HepG2 (cell line): ENCODE results near the gene RAPSN.

Source experiments
- EZH2 ChIP-seq: conservative IDR thresholded peaks from 2 replicates; pipeline ENCODE4 v1.6.1; 2012; ENCODE audit warnings: mild to moderate bottlenecking, low read depth, low read length, moderate library complexity
- FOXK2 ChIP-seq: fragments of 450-650 bp; IDR thresholded peaks from 2 replicates; pipeline ENCODE4 v1.6.1; 2016
- HDAC2 ChIP-seq: sonication (generic); formaldehyde crosslinking; IDR thresholded peaks from 2 replicates; pipeline ENCODE4 v1.4.0; 2020; ENCODE audit warnings: missing genetic modification reagents
- HOXD1 ChIP-seq: sonication (generic); formaldehyde crosslinking; IDR thresholded peaks from 2 replicates; pipeline ENCODE4 v1.5.0; 2020; ENCODE audit warnings: missing genetic modification reagents
- KDM1A ChIP-seq: IDR thresholded peaks from 2 replicates; pipeline ENCODE4 v1.6.1; 2016; ENCODE audit warnings: missing compliant biosample characterization
- POLR2A ChIP-seq, 2 experiments: IDR thresholded peaks; 2 replicates each; pipeline ENCODE4 v1.6.1; 2011; ENCODE audit warnings: low read depth in 2 of 2, low read length in 2 of 2, mild to moderate bottlenecking in 1 of 2, moderate library complexity in 1 of 2; ENCODE audit not compliant: insufficient read depth in 1 of 2
- TFE3 ChIP-seq: IDR thresholded peaks from 2 replicates; pipeline ENCODE4 v1.6.1; 2016
- ZBTB49 ChIP-seq: sonication (generic); formaldehyde crosslinking; IDR thresholded peaks from 2 replicates; pipeline ENCODE4 v1.4.0; 2020; ENCODE audit warnings: missing genetic modification reagents, borderline replicate concordance

GRCh38 chr11:47480762-47481161 is 31.8 kb upstream of the RAPSN start:
- TF ChIP-seq POLR2A (IDR thresholded peaks at IDR 0.05; ENCODE audit: insufficient read depth in 1 of 2, low read depth in 2 of 2, low read length in 2 of 2) (no peak), EZH2 (no peak), TFE3 (CRISPR knock-in tag) (no peak), HOXD1 (no peak), KDM1A (CRISPR knock-in tag) (no peak), HDAC2 (CRISPR knock-in tag) (no peak), ZBTB49 (CRISPR knock-in tag) (no peak), FOXK2 (no peak)
